GM19328 (cell line): ENCODE results near the gene MRPS31.

Source experiments
- ATAC-seq: cut with Tn5 transposase; IDR thresholded peaks from one replicate; pipeline ENCODE4 v1.9.1; 2021; ENCODE audit warnings: mild to moderate bottlenecking, moderate library complexity; ENCODE audit not compliant: unreplicated experiment

The MRPS31 gene

GRCh38 chr13:40770934-40771618 lies at the start of gene MRPS31:
Gene MRPS31, minus strand, starts transcription at chr13:40771190. Its CDS starts 54 bp downstream, at chr13:40771136.
- ATAC-seq, result peak; percentile 96

DNA sequence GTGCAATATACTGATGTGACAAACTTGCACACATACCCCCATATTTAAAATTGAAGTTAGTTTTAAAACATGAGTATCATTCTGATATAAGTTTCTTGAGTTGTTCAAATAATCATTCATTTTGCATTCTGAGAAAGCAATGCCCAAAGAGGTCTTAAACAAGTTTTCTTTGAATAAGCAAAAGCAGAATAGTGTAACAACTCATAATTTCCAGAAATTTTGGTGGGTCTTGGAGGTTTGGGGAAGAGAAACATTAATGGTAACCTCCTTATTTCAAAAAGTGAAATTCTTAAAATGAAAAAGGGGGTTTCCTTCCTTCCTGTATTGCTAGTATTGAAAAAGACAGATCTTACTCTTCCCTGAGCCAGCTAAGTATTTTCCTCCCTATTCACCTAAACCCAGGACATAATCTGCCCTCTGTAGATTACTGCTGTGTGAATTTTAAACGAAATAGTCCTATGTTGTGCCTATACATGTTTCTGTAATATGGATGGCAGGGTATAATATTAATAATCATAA lies 48.9 kb upstream of the MRPS31 start:
- no peak for ATAC-seq

DNA sequence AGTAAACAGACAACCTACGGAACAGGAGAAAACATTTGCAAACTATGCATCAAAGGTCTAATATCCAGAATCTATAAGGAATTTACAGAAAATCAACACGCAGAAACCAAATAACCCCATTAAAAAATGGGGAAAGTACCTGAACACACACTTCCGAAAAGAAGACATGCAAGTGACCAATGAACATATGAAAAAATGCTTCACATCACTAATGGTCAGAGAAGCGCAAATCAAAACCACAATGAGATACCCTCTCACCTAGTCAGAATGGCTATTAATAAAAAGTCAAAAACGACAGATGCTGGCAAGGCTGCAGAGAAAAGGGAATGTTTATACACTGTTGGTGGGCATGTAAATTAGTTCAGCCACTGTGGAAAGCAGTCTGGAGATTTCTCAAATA lies 47.9 kb upstream of the MRPS31 start:
- ATAC-seq, result no peak

- ATAC-seq, result no peak
These were observed 43.8 kb upstream of the MRPS31 start for GRCh38 chr13:40814803-40815202.

- no peak for ATAC-seq
These were observed 42.9 kb upstream of the MRPS31 start for GRCh38 chr13:40813667-40814454.

GRCh38 chr13:40812724-40813445 lies 41.9 kb upstream of the MRPS31 start:
- no peak for ATAC-seq

DNA sequence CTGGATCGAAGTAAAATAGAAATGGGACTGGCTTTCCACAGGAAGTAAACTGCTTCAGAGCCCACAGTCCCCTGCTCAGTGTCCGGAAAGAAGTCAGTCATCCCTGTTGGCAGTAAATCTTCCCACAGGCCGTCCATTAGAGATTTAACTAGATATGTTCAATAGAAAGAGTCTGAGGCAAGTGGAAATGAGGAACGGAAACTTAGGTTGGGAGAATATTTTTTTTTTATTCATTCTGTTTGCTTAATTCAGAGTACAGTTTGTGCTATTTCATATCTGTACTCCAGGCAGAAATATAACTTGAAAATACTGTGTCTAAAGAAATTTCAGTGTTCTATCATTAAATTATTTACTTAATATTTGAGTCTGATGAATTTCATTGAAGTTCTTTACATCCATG lies 41.1 kb upstream of the MRPS31 start:
- no peak for ATAC-seq

DNA sequence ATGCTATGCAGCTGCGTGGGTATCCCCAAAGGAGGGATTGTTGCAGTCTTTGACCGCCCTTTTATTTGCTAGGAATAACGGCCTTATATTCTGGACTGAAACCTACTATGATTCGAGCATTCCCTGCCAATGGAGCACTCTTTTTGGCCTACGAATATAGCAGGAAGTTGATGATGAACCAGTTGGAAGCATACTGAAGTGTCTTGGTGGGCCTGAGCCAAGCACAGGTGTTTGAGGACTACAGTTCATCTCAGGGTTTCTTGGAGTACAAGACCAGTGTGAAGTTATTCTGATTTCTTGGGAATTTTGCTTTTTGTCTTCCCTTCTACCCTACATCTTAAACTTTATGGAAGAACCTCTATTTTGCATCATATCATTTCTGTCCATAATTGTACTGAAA lies 38.5 kb upstream of the MRPS31 start:
- ATAC-seq, result no peak

- no peak for ATAC-seq
These were observed 35.3 kb upstream of the MRPS31 start for GRCh38 chr13:40806241-40806640.

DNA sequence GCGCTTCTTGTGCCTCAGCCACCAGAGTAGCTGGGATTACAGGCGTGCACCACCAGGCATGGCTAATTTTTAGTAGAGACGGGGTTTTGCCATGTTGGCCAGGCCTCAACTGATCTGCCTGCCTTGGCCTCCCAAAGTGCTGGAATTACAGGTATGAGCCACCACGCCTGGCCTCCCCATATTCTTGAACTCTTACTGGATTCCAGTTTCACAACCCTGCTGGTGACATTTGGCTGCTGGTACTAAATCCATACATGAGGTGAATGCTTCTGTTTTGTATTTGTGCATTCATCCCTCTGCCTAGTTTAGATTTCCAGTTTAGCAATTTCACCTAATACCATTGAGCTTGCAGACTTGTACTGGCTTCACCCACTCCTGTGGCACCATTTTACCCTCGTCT lies 32.3 kb upstream of the MRPS31 start:
- no peak for ATAC-seq

- ATAC-seq, result no peak
These were observed 30.5 kb upstream of the MRPS31 start for GRCh38 chr13:40801255-40802217.

DNA sequence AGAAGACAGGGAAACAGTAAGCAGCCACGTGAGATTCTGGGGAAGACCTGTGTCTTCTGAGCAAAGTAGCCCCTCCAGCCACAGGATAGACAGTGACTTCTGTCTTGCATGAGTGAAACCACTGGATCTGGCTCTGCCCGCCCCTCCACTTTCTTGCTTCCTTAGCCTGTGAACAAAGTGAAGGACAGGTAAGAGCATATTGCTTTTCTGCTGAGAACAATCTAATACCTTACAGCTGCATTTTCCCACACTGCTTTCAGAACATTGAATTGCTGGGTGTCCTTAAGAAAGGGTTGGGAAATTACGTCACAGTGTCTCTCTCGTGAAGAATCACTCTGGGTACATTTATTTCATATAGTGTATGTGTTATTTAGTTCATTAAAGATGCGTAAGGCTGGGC lies 29.6 kb upstream of the MRPS31 start:
- no peak for ATAC-seq

- ATAC-seq, result no peak
These were observed 28.5 kb upstream of the MRPS31 start for GRCh38 chr13:40799508-40799907.

GRCh38 chr13:40798380-40798779 lies 27.4 kb upstream of the MRPS31 start:
- ATAC-seq, result no peak

- no peak for ATAC-seq
These were observed 25.7 kb upstream of the MRPS31 start for GRCh38 chr13:40796649-40797048.

GRCh38 chr13:40794414-40795368 lies 23.7 kb upstream of the MRPS31 start:
- no peak for ATAC-seq

DNA sequence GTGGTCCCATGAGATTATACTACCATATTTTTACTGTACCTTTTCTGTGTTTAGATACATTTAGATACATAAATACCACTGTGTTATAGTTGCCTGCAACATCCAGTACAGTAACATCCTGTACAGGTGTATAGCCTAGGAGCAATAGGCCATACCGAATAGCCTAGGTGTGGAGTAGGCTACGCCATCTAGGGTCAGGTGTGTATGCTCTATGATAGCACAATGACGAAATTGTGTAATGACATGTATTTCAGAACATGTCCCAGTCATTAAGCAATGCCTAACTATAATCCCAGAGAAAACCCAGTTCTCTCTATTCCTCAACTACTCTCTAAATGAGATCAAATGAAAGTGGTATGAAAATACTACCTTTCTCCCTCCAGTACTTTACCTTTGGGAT lies 22.3 kb upstream of the MRPS31 start:
- no peak for ATAC-seq

DNA sequence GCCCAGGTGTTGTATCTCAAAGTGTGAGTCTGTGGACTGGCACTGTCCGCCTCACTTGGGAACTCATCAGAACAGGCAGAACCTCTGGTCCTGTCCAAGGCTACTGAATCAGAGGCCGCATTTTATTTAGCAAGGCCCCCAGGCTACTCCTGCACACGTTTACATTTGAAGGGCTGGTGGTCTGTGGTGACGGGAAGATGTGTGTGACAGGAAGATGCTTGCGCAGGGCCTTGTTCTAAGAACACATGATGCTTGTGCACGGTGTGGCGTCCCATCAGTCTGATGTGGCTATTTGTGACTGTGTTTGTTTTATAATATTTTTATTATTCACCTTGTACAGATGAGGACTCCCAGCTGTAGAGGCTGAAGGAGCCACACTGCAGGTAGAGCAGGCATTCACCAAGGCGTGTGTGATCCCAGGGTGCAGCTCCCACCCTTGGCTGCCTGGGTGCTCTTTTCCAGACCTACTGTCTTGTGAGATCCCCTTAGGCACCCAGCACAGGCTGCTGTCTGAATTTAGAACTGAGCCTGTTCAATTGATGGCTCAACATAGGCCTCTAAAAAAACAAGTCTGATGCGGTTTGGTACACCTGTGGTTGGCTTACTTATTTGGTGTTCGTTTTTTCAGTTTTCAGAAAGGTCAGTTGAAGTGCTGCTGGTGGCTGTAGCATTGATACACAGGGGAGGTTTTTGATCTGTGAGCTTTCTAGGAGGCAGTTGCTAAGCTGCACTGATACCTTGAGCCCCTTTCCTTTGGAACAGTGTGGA lies 21.5 kb upstream of the MRPS31 start:
- ATAC-seq, result no peak
